GM19455 (cell line): ENCODE results near the gene CAMK1D.

Experiments used
- ATAC-seq: cut with Tn5 transposase; IDR thresholded peaks from one replicate; pipeline ENCODE4 v1.9.1; 2021; ENCODE audit not compliant: unreplicated experiment

Gene CAMK1D

GRCh38 chr10:12588091-12588860 is 238.9 kb downstream of the CAMK1D start:
- ATAC-seq = no peak

- ATAC-seq = no peak
These were observed 239.9 kb downstream of the CAMK1D start for GRCh38 chr10:12589291-12589690.

GRCh38 chr10:12589791-12590190 is 240.4 kb downstream of the CAMK1D start:
- no peak for ATAC-seq

GRCh38 chr10:12590675-12591659 is 241.6 kb downstream of the CAMK1D start:
- no peak for ATAC-seq

- ATAC-seq = no peak
These were observed 243.6 kb downstream of the CAMK1D start for GRCh38 chr10:12592967-12593366.

GRCh38 chr10:12594448-12594944 is 245.1 kb downstream of the CAMK1D start:
- ATAC-seq = no peak

- ATAC-seq = no peak
These were observed 246.7 kb downstream of the CAMK1D start for GRCh38 chr10:12595936-12596576.

- ATAC-seq = no peak
These were observed 247.8 kb downstream of the CAMK1D start for GRCh38 chr10:12597176-12597575.

GRCh38 chr10:12597788-12598765 is 248.7 kb downstream of the CAMK1D start:
- ATAC-seq = no peak

- ATAC-seq = no peak
These were observed 251.3 kb downstream of the CAMK1D start for GRCh38 chr10:12600652-12601051.

- ATAC-seq = no peak
These were observed 253.2 kb downstream of the CAMK1D start for GRCh38 chr10:12602521-12602920.

- ATAC-seq = no peak
These were observed 254.6 kb downstream of the CAMK1D start for GRCh38 chr10:12603766-12604470.

- ATAC-seq = peak; percentile 79
These were observed 256.4 kb downstream of the CAMK1D start for GRCh38 chr10:12605580-12606405.

- no peak for ATAC-seq
These were observed 257.1 kb downstream of the CAMK1D start for GRCh38 chr10:12606461-12606860.

- ATAC-seq = no peak
These were observed 259.4 kb downstream of the CAMK1D start for GRCh38 chr10:12608761-12609160.

GRCh38 chr10:12609435-12609834 is 260.1 kb downstream of the CAMK1D start:
- ATAC-seq = no peak

- no peak for ATAC-seq
These were observed 263.8 kb downstream of the CAMK1D start for GRCh38 chr10:12613136-12613535.

GRCh38 chr10:12614177-12614995 is 265.0 kb downstream of the CAMK1D start:
- no peak for ATAC-seq
